KOPT-K1 (cell line): ENCODE results near the gene HECTD2.
"Not testable (repeated sequence)": the region's sequence is repeated elsewhere in the genome, so short reads cannot be mapped to it uniquely, and the experiment has no call there.

Experiments
- H3K27ac ChIP-seq: fragments of 200-600 bp; sonication (generic); 2 replicates; pipeline ENCODE4 v1.5.1; 2016; ENCODE audit warnings: antibody characterized with exemption, mild to moderate bottlenecking, low read depth, low read length; ENCODE audit not compliant: poor library complexity, severe bottlenecking
- H3K36me3 ChIP-seq: fragments of 200-600 bp; sonication (generic); 2 replicates; pipeline ENCODE4 v1.5.1; 2017; ENCODE audit warnings: antibody characterized with exemption, mild to moderate bottlenecking, low read length, moderate library complexity; ENCODE audit not compliant: insufficient read depth
- H3K9me3 ChIP-seq: fragments of 200-600 bp; sonication (generic); 2 replicates; pipeline ENCODE4 v1.5.1; 2017; ENCODE audit warnings: antibody characterized with exemption, low read length, mild to moderate bottlenecking; ENCODE audit not compliant: insufficient read depth, poor library complexity, severe bottlenecking

Gene HECTD2

GRCh38 chr10:91556691-91557566 lies 146.8 kb downstream of the HECTD2 start:
- H3K9me3 ChIP-seq: peaks cover 9% of the 10 kb centered on the region
- H3K36me3 ChIP-seq: no peaks in the 10 kb centered on the region
- no peak overlapping the region for H3K27ac ChIP-seq

GRCh38 chr10:91557651-91558111 lies 147.5 kb downstream of the HECTD2 start:
- Histone ChIP-seq H3K27ac (no peak overlapping the region), H3K9me3 (peaks cover 9% of the 10 kb centered on the region), H3K36me3 (no peaks in the 10 kb centered on the region)

- no peak overlapping the region for H3K27ac ChIP-seq
- peaks cover 9% of the 10 kb centered on the region for H3K9me3 ChIP-seq
- no peaks in the 10 kb centered on the region for H3K36me3 ChIP-seq
These were observed 148.3 kb downstream of the HECTD2 start for GRCh38 chr10:91558473-91558872.

GRCh38 chr10:91559169-91559568 lies 149.0 kb downstream of the HECTD2 start:
- H3K27ac ChIP-seq: no peak overlapping the region
- H3K36me3 ChIP-seq: no peaks in the 10 kb centered on the region
- H3K9me3 ChIP-seq: peaks cover 9% of the 10 kb centered on the region

GRCh38 chr10:91559750-91560149 lies 149.6 kb downstream of the HECTD2 start:
- no peak overlapping the region for H3K27ac ChIP-seq
- H3K36me3 ChIP-seq: no peaks in the 10 kb centered on the region
- peaks cover 9% of the 10 kb centered on the region for H3K9me3 ChIP-seq

- H3K27ac ChIP-seq, H3K9me3 ChIP-seq, H3K36me3 ChIP-seq: not testable (repeated sequence)
These were observed 150.7 kb downstream of the HECTD2 start for GRCh38 chr10:91560827-91561226.

- peaks cover 9% of the 10 kb centered on the region for H3K9me3 ChIP-seq
- no peaks in the 10 kb centered on the region for H3K36me3 ChIP-seq
- no peak overlapping the region for H3K27ac ChIP-seq
These were observed 152.9 kb downstream of the HECTD2 start for GRCh38 chr10:91562839-91563581.

GRCh38 chr10:91564026-91564425 lies 153.9 kb downstream of the HECTD2 start:
- no peak overlapping the region for H3K27ac ChIP-seq
- H3K36me3 ChIP-seq: no peaks in the 10 kb centered on the region
- peaks cover 9% of the 10 kb centered on the region for H3K9me3 ChIP-seq
